IMR-90 (cell line): Measurements from ENCODE around the gene AVPI1. TPM values are rescaled to one million over a fixed set of nuclear protein-coding genes. Genes with fewer than 3 reads are reported as not detected.

Source experiments
- ATAC-seq: fragments of 200-7000 bp; cut with Tn5 transposase; 2 replicates; pipeline ENCODE4 v1.9.1; 2020; ENCODE audit warnings: low read depth, mild to moderate bottlenecking, moderate library complexity
- BruUV-seq: library from RNA; stranded (reverse); fragments of 400-500 nt; replicated peaks from 2 replicates; lab custom pipeline; 2021; lab: Mats Ljungman, UMichigan
- CTCF ChIA-PET: fragments of 300-600 bp; formaldehyde crosslinking; extraction: SDS; loops from one replicate; lab custom pipeline; 2021; ENCODE audit warnings: antibody characterized with exemption; lab: Yijun Ruan, JAX
- POLR2A ChIA-PET: fragments of 300-600 bp; sonication (Branson Sonifier 250); formaldehyde crosslinking; loops from one replicate; lab custom pipeline; 2022; ENCODE audit warnings: antibody characterized with exemption; ENCODE audit not compliant: unreplicated experiment; lab: Charles Lee
- DNase-seq: peaks from one replicate; pipeline ENCODE4 v3.0.0; 2013
- H2AFZ ChIP-seq: replicated peaks from 2 replicates; pipeline ENCODE3; 2013; ENCODE audit warnings: low read length, mild to moderate bottlenecking; ENCODE audit not compliant: poor library complexity
- H2AK5ac ChIP-seq: 2 replicates; pipeline ENCODE4 v1.6.1; 2013; ENCODE audit warnings: low read depth, low read length, inconsistent platforms
- H2AK9ac ChIP-seq: replicated peaks from 2 replicates; pipeline ENCODE3; 2013; ENCODE audit warnings: mild to moderate bottlenecking, low read depth, low read length, moderate library complexity; ENCODE audit not compliant: poor library complexity
- H2BK120ac ChIP-seq: 2 replicates; pipeline ENCODE4 v1.6.1; 2013; ENCODE audit warnings: low read depth, low read length, inconsistent platforms
- H2BK15ac ChIP-seq: 3 replicates; pipeline ENCODE4 v1.6.1; 2013; ENCODE audit warnings: low read depth, low read length, inconsistent platforms
- H2BK20ac ChIP-seq: 2 replicates; pipeline ENCODE4 v1.6.1; 2013; ENCODE audit warnings: low read depth, mild to moderate bottlenecking, inconsistent platforms, low read length, moderate library complexity
- H2BK5ac ChIP-seq: 2 replicates; pipeline ENCODE4 v1.6.1; 2013; ENCODE audit warnings: mild to moderate bottlenecking, low read depth, low read length, inconsistent platforms; ENCODE audit not compliant: poor library complexity, severe bottlenecking
- H3K14ac ChIP-seq: replicated peaks from 2 replicates; pipeline ENCODE4 v1.6.1; 2013; ENCODE audit warnings: low read depth, low read length, inconsistent platforms
- H3K18ac ChIP-seq: 2 replicates; pipeline ENCODE4 v1.6.1; 2013; ENCODE audit warnings: low read depth, low read length, control low read depth
- H3K23ac ChIP-seq: 2 replicates; pipeline ENCODE4 v1.6.1; 2013; ENCODE audit warnings: low read depth, low read length, inconsistent platforms
- H3K27ac ChIP-seq: 2 replicates; pipeline ENCODE4 v1.5.1; 2013; ENCODE audit warnings: mild to moderate bottlenecking, control low read depth, low read length; ENCODE audit not compliant: insufficient read depth
- H3K27me3 ChIP-seq: 2 replicates; pipeline ENCODE4 v1.6.1; 2013; ENCODE audit warnings: low read length; ENCODE audit not compliant: control insufficient read depth, insufficient read depth
- H3K36me3 ChIP-seq: 2 replicates; pipeline ENCODE4 v1.6.1; 2013; ENCODE audit warnings: low read length, mixed read lengths; ENCODE audit not compliant: control insufficient read depth, insufficient read depth
- H3K4ac ChIP-seq: 2 replicates; pipeline ENCODE4 v1.6.1; 2013; ENCODE audit warnings: low read depth, low read length, inconsistent platforms
- H3K4me1 ChIP-seq: 2 replicates; pipeline ENCODE4 v1.6.1; 2013; ENCODE audit warnings: low read length, mixed read lengths; ENCODE audit not compliant: control insufficient read depth, insufficient read depth
- H3K4me2 ChIP-seq: 2 replicates; pipeline ENCODE4 v1.6.1; 2013; ENCODE audit warnings: low read depth, mild to moderate bottlenecking, control low read depth, low read length, moderate library complexity
- H3K4me3 ChIP-seq: 2 replicates; pipeline ENCODE4 v1.5.1; 2013; ENCODE audit warnings: low read depth, mild to moderate bottlenecking, control low read depth, low read length, moderate library complexity; ENCODE audit not compliant: insufficient read depth
- H3K56ac ChIP-seq: 2 replicates; pipeline ENCODE4 v1.6.1; 2013; ENCODE audit warnings: low read length, inconsistent platforms; ENCODE audit not compliant: insufficient read depth; ENCODE audit errors: extremely low read depth
- H3K79me1 ChIP-seq, 2 experiments: 2 replicates each; pipeline ENCODE4 v1.6.1; 2013; ENCODE audit warnings: low read length in 2 of 2, inconsistent platforms in 1 of 2, low read depth in 1 of 2
- H3K9ac ChIP-seq: 2 replicates; pipeline ENCODE4 v1.6.1; 2013; ENCODE audit warnings: low read depth, low read length, control low read depth
- H3K9me1 ChIP-seq: 2 replicates; pipeline ENCODE4 v1.6.1; 2013; ENCODE audit warnings: low read length, inconsistent platforms; ENCODE audit not compliant: insufficient read depth
- H3K9me3 ChIP-seq: 2 replicates; pipeline ENCODE4 v1.6.1; 2013; ENCODE audit warnings: low read length; ENCODE audit not compliant: control insufficient read depth, insufficient read depth
- H4K20me1 ChIP-seq: 2 replicates; pipeline ENCODE4 v1.6.1; 2013; ENCODE audit warnings: low read length, inconsistent platforms; ENCODE audit not compliant: insufficient read depth
- H4K5ac ChIP-seq: 2 replicates; pipeline ENCODE4 v1.6.1; 2013; ENCODE audit warnings: mild to moderate bottlenecking, low read depth, low read length, control low read depth
- H4K8ac ChIP-seq, 2 experiments: 2 replicates each; pipeline ENCODE4 v1.6.1; 2013; ENCODE audit warnings: low read depth in 2 of 2, low read length in 2 of 2, control low read depth in 1 of 2, inconsistent platforms in 1 of 2
- H4K91ac ChIP-seq: 2 replicates; pipeline ENCODE4 v1.6.1; 2013; ENCODE audit warnings: low read depth, low read length, inconsistent platforms; ENCODE audit not compliant: insufficient read depth
- CHD1 ChIP-seq: IDR thresholded peaks from 2 replicates; pipeline ENCODE4 v1.6.1; 2012; ENCODE audit warnings: low read depth, low read length, improper control_type of control experiment
- FOS ChIP-seq: fragments of 150-350 bp; IDR thresholded peaks from 2 replicates; pipeline ENCODE4 v1.6.1; 2016; ENCODE audit warnings: low read depth, low read length
- NFE2L2 ChIP-seq: fragments of 150-350 bp; IDR thresholded peaks from 2 replicates; pipeline ENCODE4 v1.6.1; 2016; ENCODE audit warnings: low read depth, mild to moderate bottlenecking, low read length
- RAD21 ChIP-seq: IDR thresholded peaks from 2 replicates; pipeline ENCODE4 v1.6.1; 2012; ENCODE audit warnings: low read length, improper control_type of control experiment
- WGBS, 2 experiments: methylation state at CpG; one replicate each; pipeline versions ENCODE4 v1.1.5 to v1.1.7; 2013; ENCODE audit warnings: missing lambda C conversion rate in 2 of 2; ENCODE audit not compliant: insufficient read length in 1 of 2; ENCODE audit errors: extremely low coverage in 2 of 2; 5-methylcytosine and 5-hydroxymethylcytosine counted together
- dilution Hi-C: fragments of 300-500 bp; cut with HindIII; formaldehyde crosslinking; loops from one replicate; pipeline ENCODE4 v1.14.3; 2018; ENCODE audit warnings: low sequenced_read_pairs; ENCODE audit not compliant: unreplicated experiment
- in situ Hi-C: fragments of 300-500 bp; cut with MboI; formaldehyde crosslinking; loops from 3 replicates; pipeline ENCODE4 v1.14.3; 2019; ENCODE audit warnings: low sequenced_read_pairs, inconsistent platforms, mixed read lengths
- intact Hi-C: fragments of 100-400 bp; cut with micrococcal nuclease; formaldehyde crosslinking; loops from 2 replicates; pipeline ENCODE4 v1.10.0; 2022
- polyA plus RNA-seq, 3 experiments: library from polyadenylated mRNA; depleted of rRNA; stranded (reverse); fragments of >200 nt; gene quantifications; 2 replicates each; pipeline ENCODE4 v1.2.3, GENCODE V29; 2012; ENCODE audit warnings: low replicate concordance in 1 of 3
- total RNA-seq: library from RNA; depleted of rRNA; stranded (reverse); fragments of >200 nt; gene quantifications from 2 replicates; pipeline ENCODE4 v1.2.3, GENCODE V29; 2012

AVPI1 gene
- total and polyA plus RNA-seq, 2 of the 4 experiments (the other 2 are of a cell fraction), result 26.7 to 29.8 TPM

GRCh38 chr10:97704341-97704740, 17.3 kb upstream of the AVPI1 start:
- H4K5ac ChIP-seq, result no peak overlapping the region
- ChIA-PET POLR2A (no interaction called here), CTCF (interaction anchor here (1.1 to 1.6 kb wide), 3 partner anchors 21 to 33 kb away, joined by 3 to 4 read pairs (median 3); partner anchors contain the start of gene ZFYVE27)
- no peak for DNase-seq
- H2AK9ac ChIP-seq, result no peak overlapping the region
- no peaks in the 10 kb centered on the region for H3K27me3 ChIP-seq
- no peak overlapping the region for H3K23ac ChIP-seq
- H3K4me2 ChIP-seq, result no peak overlapping the region
- H2AFZ ChIP-seq, result no peak overlapping the region
- dilution Hi-C loops (no loop called here), in situ Hi-C loops (no loop called here), intact Hi-C loops (no loop called here)
- no peak overlapping the region for H2BK20ac ChIP-seq
- no peak for TF ChIP-seq RAD21
- no peak for TF ChIP-seq FOS
- no peak for TF ChIP-seq CHD1
- no peak for TF ChIP-seq NFE2L2
- no peak overlapping the region for H2BK120ac ChIP-seq
- H3K4ac ChIP-seq, result no peak overlapping the region
- no peak overlapping the region for H3K27ac ChIP-seq
- no peak overlapping the region for H4K8ac ChIP-seq
- peaks cover 4% of the 10 kb centered on the region for H3K4me1 ChIP-seq
- no peak overlapping the region for H3K9ac ChIP-seq
- no peak overlapping the region for H2BK15ac ChIP-seq
- no peak overlapping the region for H2BK5ac ChIP-seq
- peaks cover 5% of the 10 kb centered on the region; the same call in 1 of the 2 replicates for H3K9me1 ChIP-seq
- H4K20me1 ChIP-seq, result no peaks in the 10 kb centered on the region
- ATAC-seq, result no peak
- no peak overlapping the region for H4K91ac ChIP-seq
- H3K36me3 ChIP-seq, result no peaks in the 10 kb centered on the region
- H3K14ac ChIP-seq, result no peak overlapping the region
- H3K56ac ChIP-seq, result no peak overlapping the region
- no peak overlapping the region for H2AK5ac ChIP-seq
- no peaks in the 10 kb centered on the region for H3K79me1 ChIP-seq
- BruUV-seq, result no TSS peak
- H3K4me3 ChIP-seq, result no peak overlapping the region
- 60% methylated on average over 1 of the region's 1 CpG; no CpG with 5 or more reads in 1 of the 2 experiments for WGBS, 2 experiments
- H3K18ac ChIP-seq, result no peak overlapping the region
- no peaks in the 10 kb centered on the region for H3K9me3 ChIP-seq
